Ovary (tissue), 9 donors: Measurements from ENCODE around the gene DYRK2. TPM values are rescaled to one million over a fixed set of nuclear protein-coding genes. Genes with fewer than 3 reads are reported as not detected.

Source experiments
- DNase-seq, 5 donors: peaks; one replicate each; pipeline ENCODE4 v3.0.0-alpha.2; 2019 to 2020
- H3K27ac ChIP-seq, 2 donors: fragments of 200-600 bp; one replicate each; pipeline versions ENCODE4 v1.5.1 to v1.8.0; 2019 to 2022
- H3K27me3 ChIP-seq: fragments of 200-600 bp; one replicate; pipeline ENCODE4 v1.8.0; 2022
- H3K36me3 ChIP-seq: fragments of 200-600 bp; sonication (generic); one replicate; pipeline ENCODE4 v1.5.1; 2019
- H3K4me1 ChIP-seq: one replicate; pipeline ENCODE4 v1.8.1; 2013; ENCODE audit warnings: mild to moderate bottlenecking, moderate library complexity; ENCODE audit not compliant: insufficient read depth
- H3K4me3 ChIP-seq: fragments of 200-600 bp; sonication (generic); one replicate; pipeline ENCODE4 v1.5.1; 2017
- H3K9me3 ChIP-seq, 2 donors: fragments of 200-600 bp in 1 of 2; sonication (generic) in 1 of 2; one replicate each; pipeline versions ENCODE4 v1.5.1 to v1.8.1; 2013 to 2019; ENCODE audit warnings: mild to moderate bottlenecking in 1 of 2, moderate library complexity in 1 of 2
- CTCF ChIP-seq, 3 donors: fragments of 450-650 bp in 2 of 3; fragments of 200-600 bp in 1 of 3; IDR thresholded peaks; one replicate each; pipeline versions ENCODE4 v1.5.1 to v1.8.0; 2016 to 2022; ENCODE audit warnings: antibody characterized with exemption in 3 of 3, mild to moderate bottlenecking in 1 of 3
- EP300 ChIP-seq: sonication (generic); formaldehyde crosslinking; IDR thresholded peaks from one replicate; pipeline ENCODE4 v1.6.1; 2017; ENCODE audit warnings: antibody characterized with exemption
- POLR2A ChIP-seq: fragments of 450-650 bp; IDR thresholded peaks from one replicate; pipeline ENCODE4 v1.6.1; 2017; ENCODE audit warnings: antibody characterized with exemption, mild to moderate bottlenecking, moderate library complexity
- WGBS, 3 donors: extraction: QIAGEN DNeasy Blood & Tissue Kit in 1 of 3; methylation state at CpG; one replicate each; pipeline versions ENCODE4 v1.1.5 to v1.1.7; 2013 to 2017; 5-methylcytosine and 5-hydroxymethylcytosine counted together
- intact Hi-C, 4 donors: fragments of 100-400 bp; cut with DNase I; formaldehyde crosslinking; loops; one replicate each; pipeline versions ENCODE4 v1.11.0 to v1.15.1; 2022 to 2023
- polyA plus RNA-seq, 2 donors: library from polyadenylated mRNA; stranded (reverse); fragments of 200-250 nt in 1 of 2; fragments of 350-450 nt in 1 of 2; fragmentation: Illumina TruSeq in 1 of 2; extraction: RNeasy Lipid Tissue Mini Kit (QIAGEN cat#74804) in 1 of 2; gene quantifications; one replicate each; pipeline ENCODE4 v1.2.3, GENCODE V29; 2013 to 2014
- total RNA-seq, 7 donors: library from RNA; depleted of rRNA in 2 of 7; stranded (reverse); fragments of >200 nt in 2 of 7; fragmentation: NEBNext Ultra II Directional in 3 of 7; extraction: Animal tissue kit (Norgen Biotek cat#: 25700) in 3 of 7; gene quantifications; one replicate each; pipeline versions ENCODE4 v1.1.0 to v1.2.4, GENCODE V29; 2016 to 2023
- donor health status: DM: no; HTN: no; CAD: no; lungs with moderate emphysema.
- donor health status: DM: no; HTN: no; CAD: no.
- donor health status: Bipolar disorder and iron deficiency.
- donor health status: DM: yes; HTN: yes; CAD: no.
- donor health status: DM: no; HTN: no; CAD: no.
- donor health status: DM: yes; HTN: yes; CAD: no.

The DYRK2 gene
- total and polyA plus RNA-seq, 9 donors: 7.4 to 23.6 (median 17.7) TPM

GRCh38 chr12:67659292-67659691 lies 10.7 kb downstream of the DYRK2 start:
- H3K4me1 ChIP-seq: peaks cover 14% of the 10 kb centered on the region
- no peaks in the 10 kb centered on the region for H3K27me3 ChIP-seq
- no peaks in the 10 kb centered on the region for H3K9me3 ChIP-seq
- H3K36me3 ChIP-seq: no peaks in the 10 kb centered on the region
- 31 to 41% (median 36%) methylated on average over 4 of the region's 4 CpGs for WGBS, 3 donors
- intact Hi-C loops: loop anchor here in 2 of 4 donors (10.0 kb wide), 2 partner anchors 214 to 286 kb away; no protein-coding TSS in a partner anchor
- no peak for TF ChIP-seq EP300
- no peak for TF ChIP-seq CTCF (IDR thresholded peaks at IDR 0.05)
- no peak for TF ChIP-seq POLR2A
- DNase-seq: no peak
- H3K4me3 ChIP-seq: no peak overlapping the region
- no peak overlapping the region for H3K27ac ChIP-seq

DNA sequence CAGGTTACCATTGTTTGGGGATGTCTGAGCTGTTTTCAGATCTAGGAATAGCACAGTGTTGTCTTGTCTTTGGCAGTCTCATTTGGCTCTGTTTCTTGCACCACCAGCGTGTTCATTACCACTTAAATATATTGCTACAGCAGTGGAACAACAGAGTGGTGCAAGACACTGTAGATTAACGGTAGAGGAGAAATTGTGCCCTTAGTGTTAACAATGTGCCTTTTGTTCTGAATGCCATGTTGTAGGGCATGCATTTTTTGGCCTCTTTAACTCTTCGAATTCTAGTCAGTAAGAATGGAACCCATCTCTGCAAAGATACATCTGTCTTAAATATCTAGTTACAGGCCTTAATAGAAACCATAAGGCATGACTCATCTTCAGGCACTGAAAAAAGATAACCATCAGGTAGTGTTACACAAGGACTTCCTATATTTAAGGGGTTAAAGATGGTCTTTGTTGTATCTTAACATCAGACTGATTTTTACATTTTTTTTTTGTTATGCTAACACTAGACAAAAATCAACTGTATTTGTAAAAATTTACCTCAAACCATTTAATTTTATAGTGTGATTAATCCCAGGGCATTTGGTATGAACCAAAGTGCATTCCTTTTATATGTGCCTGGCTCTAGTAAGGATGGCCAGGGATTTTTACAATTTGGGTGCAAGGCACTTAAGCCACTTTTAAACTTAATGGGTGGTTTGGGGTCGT lies 12.9 kb downstream of the DYRK2 start:
- no peaks in the 10 kb centered on the region for H3K9me3 ChIP-seq
- intact Hi-C loops: loop anchor here in 1 of 4 donors (2.0 kb wide), 1 partner anchor 159 kb away; no protein-coding TSS in a partner anchor

GRCh38 chr12:67662910-67663538 lies 14.5 kb downstream of the DYRK2 start:
- H3K27ac ChIP-seq: no peak overlapping the region

More for the DNA sequence above, 12.9 kb downstream of the DYRK2 start:
- Histone ChIP-seq H3K4me1 (peaks cover 7% of the 10 kb centered on the region), H3K27me3 (no peaks in the 10 kb centered on the region), H3K4me3 (no peak overlapping the region), H3K27ac (no peak overlapping the region), H3K36me3 (no peaks in the 10 kb centered on the region)
- WGBS, 3 donors: 50 to 59% (median 52%) methylated on average over 4 of the region's 4 CpGs
- DNase-seq: no peak
- TF ChIP-seq CTCF (IDR thresholded peaks at IDR 0.05): no peak

DNA sequence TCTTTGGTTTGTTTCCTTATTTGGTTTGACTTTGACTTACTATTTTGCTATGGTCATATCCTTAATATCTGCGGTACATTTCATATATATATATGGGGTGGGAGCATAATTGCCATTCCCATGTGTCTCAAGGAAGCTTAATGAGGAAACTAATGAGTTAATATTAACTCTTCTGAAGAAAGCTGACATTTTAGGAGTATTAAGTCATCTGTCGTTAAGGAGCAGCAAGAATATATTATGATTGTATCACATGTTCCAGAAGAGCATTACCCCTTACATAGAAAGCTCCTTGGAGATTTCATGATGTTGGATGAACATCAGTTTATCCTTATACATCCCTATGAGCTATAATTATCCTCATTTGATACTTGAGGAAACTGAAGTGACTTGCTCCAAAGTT lies 15.6 kb downstream of the DYRK2 start:
- WGBS, 3 donors: 64 to 74% (median 69%) methylated on average over 2 of the region's 2 CpGs
- intact Hi-C loops: no loop called here
- Histone ChIP-seq H3K9me3 (no peaks in the 10 kb centered on the region), H3K4me3 (no peak overlapping the region), H3K36me3 (no peaks in the 10 kb centered on the region), H3K4me1 (peaks cover 9% of the 10 kb centered on the region), H3K27me3 (no peaks in the 10 kb centered on the region), H3K27ac (no peak overlapping the region)
- no peak for TF ChIP-seq CTCF (IDR thresholded peaks at IDR 0.05)
- no peak for TF ChIP-seq POLR2A
- no peak for TF ChIP-seq EP300
- DNase-seq: no peak

More at GRCh38 chr12:67662910-67663538, 14.5 kb downstream of the DYRK2 start:
- no peak for DNase-seq
- WGBS, 3 donors: 64 to 75% (median 72%) methylated on average over 3 of the region's 3 CpGs
- no peak overlapping the region for H3K4me3 ChIP-seq
- no peaks in the 10 kb centered on the region for H3K36me3 ChIP-seq
- H3K9me3 ChIP-seq: no peaks in the 10 kb centered on the region
- H3K4me1 ChIP-seq: peaks cover 13% of the 10 kb centered on the region
- no peaks in the 10 kb centered on the region for H3K27me3 ChIP-seq
- intact Hi-C loops: no loop called here
- TF ChIP-seq CTCF (IDR thresholded peaks at IDR 0.05) (no peak), POLR2A (no peak), EP300 (no peak)
